A549 (cell line): ENCODE results near the gene ORAI1. TPM values are rescaled to one million over a fixed set of nuclear protein-coding genes. Genes with fewer than 3 reads are reported as not detected.
A peak's percentile ranks its signal among the peaks of the same experiment; 100 is the strongest.

Experiments
- ATAC-seq, 2 experiments: fragments of 200-7000 bp in 1 of 2; fragments of >200 bp in 1 of 2; cut with Nextera tagmentation in 1 of 2; cut with Tn5 transposase in 1 of 2; 3 replicates each; pipeline versions ENCODE4 v1.8.0 to v1.9.1; 2018 to 2020; ENCODE audit warnings: mild to moderate bottlenecking in 1 of 2, moderate library complexity in 1 of 2
- CTCF ChIA-PET: fragments of 300-600 bp; sonication (Branson Sonifier 250); formaldehyde crosslinking; extraction: SDS; loops from one replicate; lab custom pipeline; 2021; ENCODE audit warnings: antibody characterized with exemption, inconsistent platforms; lab: Yijun Ruan, JAX
- POLR2A ChIA-PET: fragments of 350-600 bp; formaldehyde crosslinking; extraction: SDS; loops from one replicate; lab custom pipeline; 2021; ENCODE audit warnings: antibody characterized with exemption, inconsistent platforms; lab: Yijun Ruan, JAX
- DNase-seq, 2 experiments: peaks; one replicate each; pipeline versions ENCODE4 v3.0.0 to v3.0.0-alpha.2; 2011 to 2016; ENCODE audit warnings: low read depth in 1 of 2, low spot score in 1 of 2
- FAIRE-seq: peaks from 2 replicates; lab custom pipeline; 2011; peaks lifted over from hg19 to GRCh38; lab: Jason Lieb, UNC
- H3K27ac ChIP-seq, 2 experiments: fragments of >200 bp; sonication (Bioruptor Twin); formaldehyde crosslinking; 3 replicates each; pipeline ENCODE4 v1.5.1; 2016 to 2017
- H3K4me1 ChIP-seq: fragments of >200 bp; sonication (Bioruptor Twin); formaldehyde crosslinking; 3 replicates; pipeline ENCODE4 v1.6.1; 2016
- H3K4me2 ChIP-seq: fragments of >200 bp; sonication (Bioruptor Twin); formaldehyde crosslinking; 3 replicates; pipeline ENCODE4 v1.6.1; 2016
- H3K4me3 ChIP-seq: fragments of >200 bp; sonication (Bioruptor Twin); formaldehyde crosslinking; 3 replicates; pipeline ENCODE4 v1.5.1; 2016
- H3K9me3 ChIP-seq: fragments of >200 bp; sonication (Bioruptor Twin); formaldehyde crosslinking; 3 replicates; pipeline ENCODE4 v1.6.1; 2016
- CEBPB ChIP-seq, 2 experiments: fragments of >200 bp in 1 of 2; sonication (Bioruptor Twin) in 1 of 2; formaldehyde crosslinking in 1 of 2; IDR thresholded peaks; 2 replicates each; pipeline ENCODE4 v1.6.1; 2012 to 2016
- CHD2 ChIP-seq: fragments of 150-350 bp; IDR thresholded peaks from 2 replicates; pipeline ENCODE4 v1.6.1; 2014; ENCODE audit warnings: low read length; ENCODE audit not compliant: partially characterized antibody
- EP300 ChIP-seq, 2 experiments: fragments of >200 bp; sonication (Bioruptor Twin); formaldehyde crosslinking; IDR thresholded peaks; 2 replicates in 1 of 2; 3 replicates in 1 of 2; pipeline ENCODE4 v1.6.1; 2016 to 2017
- ESRRA ChIP-seq: fragments of 150-350 bp; IDR thresholded peaks from 2 replicates; pipeline ENCODE4 v1.6.1; 2014; ENCODE audit warnings: mild to moderate bottlenecking, low read length, borderline replicate concordance
- FOSL2 ChIP-seq, 2 experiments: fragments of 450-650 bp in 1 of 2; fragments of >200 bp in 1 of 2; sonication (Bioruptor Twin) in 1 of 2; formaldehyde crosslinking; IDR thresholded peaks; 2 replicates each; pipeline versions ENCODE4 v1.5.0 to v1.6.1; 2016 to 2020; ENCODE audit warnings: mild to moderate bottlenecking in 1 of 2, moderate library complexity in 1 of 2
- HEYL ChIP-seq: fragments of 250-450 bp; sonication (Bioruptor Pico); IDR thresholded peaks from 2 replicates; pipeline ENCODE4 v1.8.0; 2021; ENCODE audit warnings: mild to moderate bottlenecking, moderate library complexity
- KDM5A ChIP-seq: fragments of 200-600 bp; sonication (generic); IDR thresholded peaks from 2 replicates; pipeline ENCODE4 v1.6.1; 2016; ENCODE audit warnings: antibody characterized with exemption, mild to moderate bottlenecking
- MAFK ChIP-seq: fragments of 450-650 bp; IDR thresholded peaks from 2 replicates; pipeline ENCODE4 v1.6.1; 2014; ENCODE audit not compliant: partially characterized antibody
- MAX ChIP-seq: IDR thresholded peaks from 2 replicates; pipeline ENCODE4 v1.6.1; 2012
- NPAS2 ChIP-seq: fragments of 250-450 bp; sonication (Bioruptor Pico); IDR thresholded peaks from 2 replicates; pipeline ENCODE4 v1.8.0; 2022; ENCODE audit warnings: mild to moderate bottlenecking, moderate library complexity, borderline replicate concordance
- PHF8 ChIP-seq: fragments of 200-600 bp; sonication (generic); IDR thresholded peaks from 2 replicates; pipeline ENCODE4 v1.6.1; 2016; ENCODE audit warnings: low read depth, mild to moderate bottlenecking, antibody characterized with exemption, moderate library complexity, borderline replicate concordance
- POLR2AphosphoS2 ChIP-seq: conservative IDR thresholded peaks from 2 replicates; pipeline ENCODE4 v1.6.1; 2012; ENCODE audit warnings: low read length, improper control_type of control experiment, inconsistent platforms
- RNF2 ChIP-seq: fragments of 200-600 bp; sonication (generic); IDR thresholded peaks from 2 replicates; pipeline ENCODE4 v1.6.1; 2016; ENCODE audit warnings: low read depth, mild to moderate bottlenecking, antibody characterized with exemption, moderate library complexity, borderline replicate concordance
- TFCP2L1 ChIP-seq: fragments of 250-450 bp; sonication (Bioruptor Pico); IDR thresholded peaks from 2 replicates; pipeline ENCODE4 v1.5.0; 2021; ENCODE audit warnings: mild to moderate bottlenecking
- WGBS: methylation state at CpG from one replicate; pipeline ENCODE4 v1.1.6; 2017; ENCODE audit errors: missing lambda C conversion rate; 5-methylcytosine and 5-hydroxymethylcytosine counted together
- polyA plus RNA-seq, 4 experiments: library from polyadenylated mRNA; depleted of rRNA in 3 of 4; stranded (reverse); fragments of >200 nt; fragmentation: RNase III in 1 of 4; extraction: RNeasy Plus Mini Kit Qiagen cat#74134 plus additional on column Dnase treatment in 1 of 4; gene quantifications; 2 replicates in 3 of 4; 3 replicates in 1 of 4; pipeline ENCODE4 v1.2.3, GENCODE V29; 2011 to 2017

ORAI1 gene
- polyA plus RNA-seq, 2 of the 4 experiments (the other 2 are of a cell fraction) = 18.7 to 22.1 TPM

GRCh38 chr12:121576851-121577391 is 49.4 kb upstream of the ORAI1 start:
- POLR2A ChIA-PET = interaction anchor here (1.0 to 1.2 kb wide), 3 partner anchors 24 to 50 kb away, joined by 3 to 6 read pairs (median 4); partner anchors contain the start of gene ORAI1

GRCh38 chr12:121577443-121578180 is 48.7 kb upstream of the ORAI1 start:
- CTCF ChIA-PET = interaction anchor here (1.0 to 6.5 kb wide), 9 partner anchors 18 to 105 kb away, joined by 3 to 49 read pairs (median 4); partner anchors contain the start of gene ORAI1
- POLR2A ChIA-PET = interaction anchor here (1.0 to 1.2 kb wide), 3 partner anchors 25 to 49 kb away, joined by 3 to 6 read pairs (median 4); partner anchors contain the start of gene ORAI1
- H3K27ac ChIP-seq = peak overlapping the region; percentile 59 to 94

More at GRCh38 chr12:121576851-121577391, 49.4 kb upstream of the ORAI1 start:
- no peak overlapping the region for H3K4me3 ChIP-seq
- H3K4me2 ChIP-seq = peak overlapping the region; percentile 90
- CTCF ChIA-PET = interaction anchor here (1.0 to 6.5 kb wide), 10 partner anchors 17 to 106 kb away, joined by 3 to 49 read pairs (median 4); partner anchors contain the start of gene ORAI1
- FAIRE-seq = no peak
- H3K9me3 ChIP-seq = no peaks in the 10 kb centered on the region
- H3K4me1 ChIP-seq = peaks cover 39% of the 10 kb centered on the region
- DNase-seq = peak in 1 of 2 experiments; percentile 73
- H3K27ac ChIP-seq = peak overlapping the region; percentile 59 to 94; a peak in 5 of 6 replicates
- WGBS = 34% methylated on average over 4 of the region's 4 CpGs
- TF ChIP-seq TFCP2L1 (CRISPR knock-in tag) (no peak), FOSL2 (IDR thresholded peaks at IDR 0.05) (no peak), FOSL2 (CRISPR knock-in tag; IDR thresholded peaks at IDR 0.05) (peak; percentile 47; the same call in 1 of the 2 replicates)
- ATAC-seq = peak; percentile 9 to 55; a peak in 3 of 6 replicates

GRCh38 chr12:121578230-121579189 is 47.8 kb upstream of the ORAI1 start:
- Histone ChIP-seq H3K9me3 (no peaks in the 10 kb centered on the region), H3K27ac (peak overlapping the region; percentile 77 to 94), H3K4me3 (peak overlapping the region; percentile 54), H3K4me1 (peaks cover 49% of the 10 kb centered on the region), H3K4me2 (peak overlapping the region; percentile 90)
- FAIRE-seq = no peak
- no peak for ATAC-seq
- TF ChIP-seq CHD2 (no peak), EP300 (IDR thresholded peaks at IDR 0.05) (no peak), MAX (no peak)
- no peak for DNase-seq
- POLR2A ChIA-PET = interaction anchor here (3.0 kb wide), 1 partner anchor 47 kb away, joined by 24 read pairs; the partner anchor contains the start of gene ORAI1
- CTCF ChIA-PET = interaction anchor here (1.0 to 6.5 kb wide), 6 partner anchors 9 to 84 kb away, joined by 3 to 49 read pairs (median 12); partner anchors contain the start of gene ORAI1
- WGBS = 93% methylated on average over 58 of the region's 77 CpGs

More at GRCh38 chr12:121577443-121578180, 48.7 kb upstream of the ORAI1 start:
- FAIRE-seq (no peak), DNase-seq (no peak)
- TF ChIP-seq POLR2AphosphoS2 = no peak
- no peak for TF ChIP-seq KDM5A
- no peak for TF ChIP-seq ESRRA
- no peak for TF ChIP-seq HEYL (CRISPR knock-in tag)
- no peak for TF ChIP-seq PHF8
- no peak for TF ChIP-seq NPAS2 (CRISPR knock-in tag)
- TF ChIP-seq RNF2 = no peak
- TF ChIP-seq CEBPB (IDR thresholded peaks at IDR 0.05) = no peak
- TF ChIP-seq MAX = no peak
- no peak for TF ChIP-seq MAFK
- TF ChIP-seq, all 56 proteins: peak for 0
- Histone ChIP-seq H3K9me3 (no peaks in the 10 kb centered on the region), H3K4me1 (peaks cover 46% of the 10 kb centered on the region), H3K4me2 (peak overlapping the region; percentile 90), H3K4me3 (no peak overlapping the region)
- WGBS = 82% methylated on average over 10 of the region's 10 CpGs
- ATAC-seq = peak in 1 of 2 experiments; percentile 18; a peak in 3 of 6 replicates
